Testis (tissue), 3 donors: Measurements from ENCODE around the gene ZBTB22. TPM values are rescaled to one million over a fixed set of nuclear protein-coding genes. Genes with fewer than 3 reads are reported as not detected.

Experiments
- DNase-seq: peaks from one replicate; pipeline ENCODE4 v3.0.0-alpha.2; 2019
- H3K27ac ChIP-seq, 2 donors: fragments of 200-600 bp; sonication (generic); one replicate each; pipeline ENCODE4 v1.5.1; 2019
- H3K27me3 ChIP-seq: fragments of 200-600 bp; sonication (generic); one replicate; pipeline ENCODE4 v1.5.1; 2019
- H3K36me3 ChIP-seq: fragments of 200-600 bp; sonication (generic); one replicate; pipeline ENCODE4 v1.5.1; 2017; ENCODE audit warnings: low read depth; ENCODE audit errors: missing control alignments
- H3K4me1 ChIP-seq: fragments of 200-600 bp; sonication (generic); one replicate; pipeline ENCODE4 v1.5.1; 2019
- H3K4me3 ChIP-seq, 2 donors: fragments of 200-600 bp; sonication (generic); one replicate each; pipeline ENCODE4 v1.5.1; 2017 to 2019
- H3K9me3 ChIP-seq: fragments of 200-600 bp; sonication (generic); one replicate; pipeline ENCODE4 v1.5.1; 2017
- POLR2A ChIP-seq: fragments of 450-650 bp; IDR thresholded peaks from one replicate; pipeline ENCODE4 v1.6.1; 2017; ENCODE audit warnings: antibody characterized with exemption, mild to moderate bottlenecking, moderate library complexity
- WGBS, 2 donors: methylation state at CpG; one replicate each; pipeline ENCODE4 v1.1.5; 2018; 5-methylcytosine and 5-hydroxymethylcytosine counted together
- intact Hi-C: fragments of 100-400 bp; cut with DNase I; formaldehyde crosslinking; loops from one replicate; pipeline ENCODE4 v1.15.1; 2023; ENCODE audit warnings: low total_unique reads
- polyA plus RNA-seq: library from polyadenylated mRNA; stranded (reverse); fragments of 350-450 nt; fragmentation: Illumina TruSeq; extraction: RNeasy Lipid Tissue Mini Kit (QIAGEN cat#74804); gene quantifications from one replicate; pipeline ENCODE4 v1.2.3, GENCODE V29; 2014; ENCODE audit warnings: low read depth, low replicate concordance; ENCODE audit not compliant: insufficient read depth
- total RNA-seq, 2 donors: library from RNA; depleted of rRNA; stranded (reverse); fragments of >200 nt; gene quantifications; one replicate each; pipeline ENCODE4 v1.2.3, GENCODE V29; 2016
- TF ChIP-seq, protein P1 (sequence below), 3 experiments: fragments of 450-650 bp in 2 of 3; fragments of 200-600 bp in 1 of 3; sonication (generic) in 1 of 3; IDR thresholded peaks; one replicate each; pipeline ENCODE4 v1.5.1; 2016 to 2019; ENCODE audit warnings: antibody characterized with exemption in 3 of 3, mild to moderate bottlenecking in 2 of 3, moderate library complexity in 1 of 3

The ZBTB22 gene
- total and polyA plus RNA-seq, 3 donors from 2014 or later: 13.4 to 17.1 (median 15.2) TPM

DNA sequence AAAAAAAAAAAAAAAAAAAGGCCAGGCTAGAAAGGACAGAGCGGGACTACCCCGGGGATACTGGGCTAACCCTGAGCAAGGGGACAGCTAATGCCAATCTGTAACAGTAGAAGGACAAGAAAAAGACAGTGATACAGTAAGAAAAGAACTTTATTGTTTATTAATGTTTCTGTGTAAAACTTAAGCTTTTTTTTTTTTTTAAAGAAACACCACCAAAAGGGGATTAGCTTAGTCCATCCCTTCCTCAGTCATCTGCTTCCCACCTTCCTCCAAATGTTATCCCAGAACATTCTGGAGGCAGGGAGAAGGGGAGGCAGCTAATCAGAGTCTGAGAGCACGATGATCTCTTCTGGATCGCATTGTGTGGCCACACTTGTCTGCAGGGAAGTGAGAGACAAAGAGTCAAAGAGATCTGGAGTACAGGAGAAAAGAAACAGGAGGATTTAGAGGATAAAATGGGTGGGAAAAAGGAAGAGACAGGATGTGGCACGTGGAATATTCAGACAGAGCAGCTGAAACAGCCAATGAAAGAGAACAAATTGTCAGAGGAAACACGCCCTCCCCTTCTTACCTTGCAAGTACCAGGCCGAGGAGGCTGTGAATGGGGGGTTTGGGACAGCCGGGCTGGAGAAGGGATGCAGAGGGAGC is 1.0 kb upstream of the ZBTB22 start:
- Histone ChIP-seq H3K27me3 (no peaks in the 10 kb centered on the region), H3K9me3 (no peaks in the 10 kb centered on the region), H3K27ac (peak overlapping the region; percentile 82 to 89), H3K4me3 (peak overlapping the region; percentile 50 to 52), H3K4me1 (peaks cover 46% of the 10 kb centered on the region), H3K36me3 (no peaks in the 10 kb centered on the region)
- no peak for DNase-seq
- 41 to 53% methylated on average over 8 of the region's 8 CpGs for WGBS, 2 donors
- intact Hi-C loops: loop anchor here (10.0 kb wide), 2 partner anchors 96 to 114 kb away; partner anchors contain the start of genes CUTA, HSD17B8, PHF1 and RING1
- TF ChIP-seq, protein P1, sequence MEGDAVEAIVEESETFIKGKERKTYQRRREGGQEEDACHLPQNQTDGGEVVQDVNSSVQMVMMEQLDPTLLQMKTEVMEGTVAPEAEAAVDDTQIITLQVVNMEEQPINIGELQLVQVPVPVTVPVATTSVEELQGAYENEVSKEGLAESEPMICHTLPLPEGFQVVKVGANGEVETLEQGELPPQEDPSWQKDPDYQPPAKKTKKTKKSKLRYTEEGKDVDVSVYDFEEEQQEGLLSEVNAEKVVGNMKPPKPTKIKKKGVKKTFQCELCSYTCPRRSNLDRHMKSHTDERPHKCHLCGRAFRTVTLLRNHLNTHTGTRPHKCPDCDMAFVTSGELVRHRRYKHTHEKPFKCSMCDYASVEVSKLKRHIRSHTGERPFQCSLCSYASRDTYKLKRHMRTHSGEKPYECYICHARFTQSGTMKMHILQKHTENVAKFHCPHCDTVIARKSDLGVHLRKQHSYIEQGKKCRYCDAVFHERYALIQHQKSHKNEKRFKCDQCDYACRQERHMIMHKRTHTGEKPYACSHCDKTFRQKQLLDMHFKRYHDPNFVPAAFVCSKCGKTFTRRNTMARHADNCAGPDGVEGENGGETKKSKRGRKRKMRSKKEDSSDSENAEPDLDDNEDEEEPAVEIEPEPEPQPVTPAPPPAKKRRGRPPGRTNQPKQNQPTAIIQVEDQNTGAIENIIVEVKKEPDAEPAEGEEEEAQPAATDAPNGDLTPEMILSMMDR (IDR thresholded peaks at IDR 0.05): no peak
- TF ChIP-seq POLR2A: no peak

DNA sequence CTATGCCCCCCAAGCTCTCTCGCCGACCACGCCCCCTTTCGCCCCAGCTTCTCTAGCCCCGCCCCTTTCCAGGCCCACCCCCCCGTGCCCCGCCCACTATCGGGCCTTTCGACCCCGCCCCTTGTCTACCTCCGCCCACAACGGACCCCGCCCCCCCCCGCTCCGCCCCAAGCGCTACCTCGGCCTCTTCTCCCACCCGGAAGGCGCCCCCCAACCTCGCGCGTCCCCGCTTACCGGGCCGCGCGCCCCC is 200 bp downstream of the ZBTB22 start:
- WGBS, 2 donors: 0 to 2% methylated on average over 11 to 22 of the region's 27 CpGs
- Histone ChIP-seq H3K27ac (peak overlapping the region; percentile 82 to 89), H3K9me3 (no peaks in the 10 kb centered on the region), H3K36me3 (no peaks in the 10 kb centered on the region), H3K4me3 (peak overlapping the region; percentile 50 to 52), H3K27me3 (no peaks in the 10 kb centered on the region), H3K4me1 (peaks cover 47% of the 10 kb centered on the region)
- intact Hi-C loops: loop anchor here (10.0 kb wide), 2 partner anchors 97 to 113 kb away; partner anchors contain the start of genes CUTA, HSD17B8, PHF1 and RING1
- TF ChIP-seq, protein P1 (IDR thresholded peaks at IDR 0.05): no peak
- no peak for TF ChIP-seq POLR2A
- DNase-seq: peak; percentile 71

DNA sequence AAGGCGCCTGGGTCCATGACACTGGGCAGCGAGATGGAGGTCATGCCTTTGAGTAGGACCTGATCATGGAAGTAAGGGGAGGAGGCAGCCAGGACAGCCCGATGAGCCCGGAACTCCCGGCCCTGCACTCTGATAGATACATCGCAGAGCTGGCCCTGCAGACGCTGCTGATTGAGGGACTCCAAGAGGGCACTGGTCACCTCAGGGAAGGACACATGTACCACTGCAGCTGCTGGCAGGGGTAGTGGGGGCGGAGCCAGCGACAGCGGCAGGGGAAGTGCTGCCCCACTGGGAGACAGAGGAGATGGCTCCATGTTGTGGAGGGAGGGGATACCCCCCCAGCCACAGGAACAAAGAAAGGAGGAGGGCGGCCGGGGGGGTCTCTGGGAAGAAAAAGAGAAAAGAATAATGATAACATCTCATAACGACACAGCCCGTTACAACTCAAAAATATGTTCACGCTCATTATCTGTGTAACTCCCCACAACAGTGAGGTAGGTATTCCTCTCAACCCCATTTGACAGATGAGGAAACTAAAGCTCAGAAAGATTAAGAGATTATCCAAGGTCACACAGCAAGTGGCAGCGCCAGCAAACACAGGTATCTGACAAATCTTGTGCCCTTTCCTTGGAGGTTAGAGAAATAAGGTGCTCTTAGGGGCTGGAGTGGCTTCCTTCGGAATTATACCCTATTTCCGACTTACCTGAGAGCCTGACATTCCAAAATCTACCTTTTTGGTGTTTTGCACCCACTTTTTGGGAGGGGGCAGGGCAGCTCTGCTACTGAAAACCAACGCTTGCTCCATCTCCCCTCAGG is 733 bp downstream of the ZBTB22 start:
- no peak for DNase-seq
- WGBS, 2 donors: 42 to 56% methylated on average over 11 to 19 of the region's 19 CpGs
- Histone ChIP-seq H3K27ac (peak overlapping the region; percentile 82 to 89), H3K4me1 (peaks cover 49% of the 10 kb centered on the region), H3K27me3 (no peaks in the 10 kb centered on the region), H3K9me3 (no peaks in the 10 kb centered on the region), H3K4me3 (peak overlapping the region; percentile 50 to 52), H3K36me3 (no peaks in the 10 kb centered on the region)
- TF ChIP-seq, protein P1 (IDR thresholded peaks at IDR 0.05): no peak
- no peak for TF ChIP-seq POLR2A
- intact Hi-C loops: loop anchor here (10.0 kb wide), 2 partner anchors 98 to 112 kb away; partner anchors contain the start of genes CUTA, HSD17B8, PHF1 and RING1

DNA sequence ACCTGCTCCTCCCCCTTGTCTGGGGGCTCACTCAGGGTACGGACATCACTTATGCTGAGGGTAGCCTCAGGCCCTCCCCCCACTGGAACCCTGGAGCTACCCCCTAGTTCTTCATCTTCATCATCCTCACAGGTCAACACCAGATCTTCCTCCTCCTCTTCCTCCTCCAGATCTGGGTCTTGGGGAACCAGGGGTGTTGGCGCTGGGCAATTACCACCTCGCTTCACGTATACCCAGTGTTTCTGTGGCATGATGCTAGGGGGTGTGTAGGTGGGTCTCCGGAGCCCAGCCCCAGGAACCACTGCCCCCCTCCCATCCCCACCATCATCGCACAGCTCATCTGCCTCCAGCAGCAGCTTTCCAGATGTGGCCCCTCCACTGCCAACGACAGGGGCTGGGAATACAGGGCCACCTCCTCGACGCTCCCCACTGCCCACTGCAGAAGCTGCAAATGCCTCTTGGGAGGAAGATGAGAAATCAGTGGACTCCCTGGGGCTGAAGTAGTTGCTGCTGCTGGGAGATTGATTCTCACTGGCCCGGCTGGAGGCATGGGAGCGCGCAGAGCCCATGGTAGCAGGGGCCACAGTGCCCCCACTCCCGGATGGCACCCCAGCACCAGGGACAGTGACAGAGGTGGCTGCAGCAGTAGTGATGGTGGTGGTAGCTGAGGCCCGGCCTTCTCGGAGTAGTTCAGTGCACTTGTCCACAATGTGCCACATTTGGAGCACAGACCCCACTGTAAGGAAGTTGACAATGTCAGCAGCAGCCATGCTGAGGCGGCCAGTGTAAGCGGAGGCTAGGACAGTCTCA is 1.5 kb downstream of the ZBTB22 start:
- H3K36me3 ChIP-seq: no peaks in the 10 kb centered on the region
- DNase-seq: no peak
- H3K27ac ChIP-seq: peak overlapping the region in 1 of 2 donors; percentile 97
- no peaks in the 10 kb centered on the region for H3K9me3 ChIP-seq
- no peaks in the 10 kb centered on the region for H3K27me3 ChIP-seq
- TF ChIP-seq POLR2A: no peak
- TF ChIP-seq, protein P1 (IDR thresholded peaks at IDR 0.05): no peak
- intact Hi-C loops: loop anchor here (10.0 kb wide), 2 partner anchors 99 to 111 kb away; partner anchors contain the start of genes CUTA, HSD17B8, PHF1 and RING1
- peaks cover 49% of the 10 kb centered on the region for H3K4me1 ChIP-seq
- H3K4me3 ChIP-seq: no peak overlapping the region
- 61 to 69% methylated on average over 10 to 17 of the region's 17 CpGs for WGBS, 2 donors
